Amniotic epithelial cell (primary cell): ENCODE results near the gene ANKRD65.
"Not testable (repeated sequence)": the region's sequence is repeated elsewhere in the genome, so short reads cannot be mapped to it uniquely, and the experiment has no call there.

Experiments used
- DNase-seq: peaks from one replicate; pipeline ENCODE4 v3.0.0-alpha.2; 2010; ENCODE audit warnings: low read depth

Gene ANKRD65

GRCh38 chr1:1421147-1421906 lies at the start of gene ANKRD65:
Gene ANKRD65, minus strand, starts transcription at chr1:1421276. Its CDS starts 271 bp downstream, at chr1:1421005.
- DNase-seq = no peak

DNA sequence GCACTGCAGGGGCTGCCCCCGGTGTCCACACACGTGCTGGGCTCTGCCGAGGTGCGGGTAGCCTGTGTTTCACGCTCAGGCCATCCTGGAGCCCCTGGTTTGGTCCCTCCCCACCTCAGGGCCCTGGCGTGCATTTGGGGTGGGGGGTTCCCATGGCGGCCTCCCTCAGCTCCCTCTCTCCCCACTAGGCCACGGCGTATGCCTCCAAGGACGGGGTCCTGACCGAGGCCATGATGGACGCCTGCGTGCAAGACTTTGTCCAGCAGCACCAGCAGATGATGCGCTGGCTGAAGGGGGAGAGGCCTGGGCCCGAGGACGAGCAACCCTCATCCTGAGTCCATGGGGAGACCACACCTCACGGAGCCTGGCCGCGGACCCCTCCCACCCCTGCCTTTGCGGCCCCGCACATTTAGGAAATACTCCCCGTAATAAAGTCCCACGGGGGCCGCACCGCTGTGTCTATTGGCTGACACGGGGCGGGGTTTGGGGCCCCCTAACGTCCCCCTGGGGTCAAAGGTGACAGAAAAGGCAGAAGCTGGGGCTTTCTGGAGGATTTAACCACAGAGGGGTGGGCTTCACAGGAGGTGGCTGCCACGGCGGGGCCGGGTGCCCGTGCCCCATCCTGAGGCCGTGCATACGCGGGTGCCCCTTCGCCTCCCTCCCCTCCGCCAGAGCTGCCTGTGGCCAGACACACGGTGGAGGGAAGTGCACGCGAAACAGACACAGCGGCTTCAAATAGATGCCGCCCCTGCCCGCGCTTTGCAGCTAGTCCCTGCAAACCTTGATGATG lies 47.3 kb upstream of the ANKRD65 start:
- DNase-seq = not testable (repeated sequence)

DNA sequence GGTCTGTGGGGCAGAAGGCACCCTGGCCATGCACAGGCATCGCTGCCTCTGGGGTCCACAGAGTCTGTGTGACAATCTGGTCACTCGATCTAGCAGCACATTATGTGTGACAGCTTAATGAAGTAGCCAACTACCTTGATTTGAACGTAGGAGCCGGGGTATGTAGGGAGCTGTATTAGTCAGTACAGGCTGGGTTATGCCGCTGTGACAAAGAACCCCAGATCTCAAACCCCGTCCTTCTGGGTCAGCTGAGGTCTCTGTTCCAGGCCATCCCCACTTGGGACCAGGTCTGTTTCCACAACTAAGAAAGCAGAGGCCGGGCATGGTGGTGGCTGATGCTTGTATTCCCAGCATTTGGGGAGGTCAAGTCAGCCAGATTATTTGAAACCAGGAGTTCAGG lies 42.2 kb upstream of the ANKRD65 start:
- DNase-seq = no peak

- DNase-seq = peak; percentile 13
These were observed 41.4 kb upstream of the ANKRD65 start for GRCh38 chr1:1462318-1462966.

DNA sequence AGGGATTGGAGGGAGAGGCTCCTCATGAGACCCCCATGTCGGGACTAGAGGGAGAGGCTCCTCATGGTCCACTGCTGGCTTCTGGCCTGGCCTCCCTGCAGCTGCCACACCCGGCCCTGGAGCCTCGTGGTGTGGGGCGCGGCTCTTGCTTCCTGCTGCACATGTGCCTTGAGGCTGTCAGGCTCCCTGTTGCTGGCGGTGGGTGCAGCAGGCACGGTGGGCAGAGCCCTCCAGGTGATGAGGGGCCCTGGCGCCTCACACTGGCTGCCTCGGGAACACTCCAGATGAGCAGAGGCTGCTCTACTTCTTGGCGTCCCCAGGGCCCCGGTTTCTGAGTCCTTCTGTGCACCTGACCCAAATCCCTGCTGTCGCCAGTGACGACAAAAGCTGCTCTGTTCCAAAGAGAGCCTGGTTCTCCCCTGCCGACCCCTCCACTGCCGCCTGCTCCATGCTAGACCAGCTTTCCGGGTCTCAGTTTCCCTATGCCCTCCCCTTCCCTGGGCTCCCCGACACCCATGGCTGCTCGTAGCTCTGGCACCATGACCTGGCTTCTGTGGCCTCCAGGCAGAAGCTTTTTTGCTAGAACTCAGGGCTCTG lies 40.7 kb upstream of the ANKRD65 start:
- no peak for DNase-seq

DNA sequence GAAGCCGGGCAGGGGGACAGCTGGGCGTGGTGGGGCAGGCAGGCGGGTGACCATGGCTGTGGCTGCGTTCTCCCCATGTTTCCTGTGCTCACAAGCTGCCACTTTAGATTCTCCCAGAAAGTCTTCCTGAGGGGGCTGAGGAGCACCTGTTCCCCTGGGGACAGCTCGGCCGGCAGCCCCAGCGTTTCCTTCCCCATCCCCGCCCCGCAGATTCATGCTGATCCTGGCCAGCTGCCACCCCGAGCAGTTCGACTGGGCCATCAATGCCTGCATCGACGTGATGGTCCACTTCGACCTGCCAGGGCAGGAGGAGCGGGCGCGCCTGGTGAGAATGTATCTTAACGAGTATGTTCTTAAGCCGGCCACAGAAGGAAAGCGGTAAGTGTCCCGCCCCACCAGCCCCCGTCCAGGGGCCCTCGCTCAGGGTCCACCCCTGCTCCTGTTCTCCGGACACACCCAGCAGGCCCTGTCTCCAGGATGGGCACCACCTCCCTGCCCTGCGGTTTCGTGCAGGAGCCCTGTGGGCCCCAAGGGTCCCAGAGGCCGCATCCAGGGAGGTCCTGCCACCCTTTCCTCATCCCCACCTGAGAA lies 39.6 kb upstream of the ANKRD65 start:
- DNase-seq = no peak

DNA sequence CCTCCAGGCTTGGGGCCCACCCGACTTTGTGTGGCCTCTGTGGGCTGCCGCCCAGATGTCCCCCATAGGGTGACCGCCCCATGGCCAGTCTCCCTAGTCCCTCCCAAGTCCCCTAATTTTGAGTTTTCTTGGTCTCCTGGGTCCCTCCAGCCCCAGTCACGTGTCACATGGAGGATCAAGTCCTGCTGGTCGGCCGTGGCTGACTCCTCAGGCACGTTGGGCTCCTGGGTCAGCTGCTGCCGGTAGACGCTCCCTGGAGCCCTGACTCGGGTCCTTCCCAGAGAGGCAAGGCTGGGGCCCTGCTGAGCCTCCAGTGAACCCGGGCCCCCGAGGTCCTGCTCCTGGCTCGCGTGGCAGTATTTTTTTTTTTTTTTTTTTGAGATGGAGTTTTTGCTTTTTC lies 38.6 kb upstream of the ANKRD65 start:
- not testable (repeated sequence) for DNase-seq

DNA sequence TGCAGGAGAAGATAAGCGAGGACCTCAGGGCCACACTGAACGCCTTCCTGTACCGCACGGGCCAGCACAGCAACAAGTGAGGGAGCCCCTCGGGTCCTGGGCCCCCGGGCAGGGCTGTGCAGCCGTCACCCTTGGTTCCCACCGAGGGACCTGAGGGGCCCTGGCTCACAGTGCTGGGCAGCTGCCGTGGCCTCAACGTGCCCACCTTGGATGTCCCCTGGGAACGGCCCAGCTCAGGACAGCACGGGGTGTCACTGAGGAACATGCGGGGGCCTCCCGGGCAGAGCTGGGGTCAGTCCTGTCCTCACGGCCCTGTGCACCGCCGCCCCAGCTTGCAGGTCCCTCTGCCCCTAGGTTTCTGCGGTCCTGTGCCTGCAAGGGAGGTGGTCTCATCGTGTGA lies 38.1 kb upstream of the ANKRD65 start:
- DNase-seq = not testable (repeated sequence)

- not testable (repeated sequence) for DNase-seq
These were observed 35.7 kb upstream of the ANKRD65 start for GRCh38 chr1:1456683-1457255.

DNA sequence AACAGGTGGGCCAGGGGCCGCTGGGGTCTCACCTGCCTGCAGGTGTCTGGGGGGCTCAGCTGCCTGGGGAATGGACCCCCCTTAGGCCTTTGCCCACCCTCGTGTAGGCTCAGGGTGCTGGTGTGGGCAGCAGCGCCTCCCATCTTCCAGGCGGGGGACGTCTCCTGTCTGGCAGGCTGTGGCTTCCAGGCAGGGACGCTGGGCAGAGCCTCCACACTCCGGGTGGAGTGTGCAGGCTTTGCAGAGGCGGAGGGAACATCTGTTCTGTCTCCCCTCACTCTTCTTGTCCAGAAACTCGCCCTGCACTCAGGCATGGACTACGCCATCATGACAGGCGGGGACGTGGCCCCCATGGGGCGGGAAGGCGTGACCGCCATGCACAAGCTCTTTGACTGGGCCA lies 34.9 kb upstream of the ANKRD65 start:
- not testable (repeated sequence) for DNase-seq

GRCh38 chr1:1455366-1455884 lies 34.3 kb upstream of the ANKRD65 start:
- DNase-seq = no peak

- DNase-seq = not testable (repeated sequence)
These were observed 33.4 kb upstream of the ANKRD65 start for GRCh38 chr1:1454286-1455056.

DNA sequence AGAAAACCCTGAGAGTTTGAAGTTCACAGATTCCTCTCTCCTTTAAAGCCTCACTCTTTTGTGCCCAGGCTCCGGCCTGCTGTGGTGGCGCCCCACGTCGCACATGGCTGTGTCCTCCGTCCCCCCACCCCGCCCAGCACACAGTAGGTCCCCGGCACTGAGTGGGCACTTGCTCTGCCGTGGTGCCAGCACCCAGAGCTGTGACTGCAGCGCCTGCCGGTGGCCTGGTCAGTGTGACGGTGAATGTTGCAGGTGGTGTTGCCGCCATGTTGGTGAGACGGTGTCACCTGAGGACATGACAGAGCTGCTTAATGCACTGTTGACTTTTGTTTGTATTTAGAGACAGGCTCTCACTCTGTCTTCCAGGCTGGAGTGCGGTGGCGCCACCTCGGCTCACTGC lies 31.8 kb upstream of the ANKRD65 start:
- no peak for DNase-seq

- not testable (repeated sequence) for DNase-seq
These were observed 31.3 kb upstream of the ANKRD65 start for GRCh38 chr1:1452365-1452739.

- DNase-seq = no peak
These were observed 30.8 kb upstream of the ANKRD65 start for GRCh38 chr1:1451696-1452364.

DNA sequence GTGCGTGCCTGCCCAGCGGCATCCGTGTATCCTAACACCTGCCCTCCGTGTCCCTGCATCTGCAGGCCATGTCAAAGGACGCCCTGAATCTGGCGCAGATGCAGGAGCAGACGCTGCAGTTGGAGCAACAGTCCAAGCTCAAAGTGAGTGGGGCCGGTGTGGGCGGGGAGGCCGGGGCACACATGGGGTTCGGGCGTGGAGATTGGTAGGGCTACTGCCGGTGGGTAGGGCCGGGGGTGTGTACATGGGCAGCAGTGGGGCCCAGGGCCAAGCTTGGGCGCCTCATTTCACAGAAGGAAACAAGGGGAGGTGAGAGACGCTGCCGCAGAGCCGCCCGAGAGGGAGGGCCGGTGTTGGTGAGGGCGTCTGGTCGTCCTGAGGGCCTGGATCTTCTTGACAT lies 29.5 kb upstream of the ANKRD65 start:
- DNase-seq = not testable (repeated sequence)

GRCh38 chr1:1449099-1449739 lies 28.1 kb upstream of the ANKRD65 start, which contains the start of gene ATAD3C:
Gene ATAD3C, plus strand, starts transcription at chr1:1449689. Its CDS starts 995 bp downstream, at chr1:1450684.
- no peak for DNase-seq

DNA sequence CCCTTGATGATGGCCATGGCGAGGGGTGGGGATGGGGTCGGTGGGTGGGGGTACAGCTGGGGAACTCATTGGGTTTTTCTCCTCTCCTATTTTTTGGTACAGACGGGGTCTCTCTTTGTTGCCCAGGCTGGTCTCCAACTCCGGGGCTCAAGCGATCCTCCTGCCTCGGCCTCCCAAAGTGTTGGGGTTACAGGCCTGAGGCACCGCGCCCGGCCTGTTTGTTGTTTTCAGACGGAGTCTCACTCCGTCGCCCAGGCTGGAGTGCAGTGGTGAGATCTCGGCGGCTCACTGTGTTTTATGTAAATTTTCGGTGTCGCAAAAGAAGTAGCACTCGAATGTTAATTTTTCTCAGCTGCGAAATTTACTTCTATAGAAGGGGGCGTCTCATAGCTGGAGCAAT lies 25.6 kb upstream of the ANKRD65 start:
- not testable (repeated sequence) for DNase-seq

DNA sequence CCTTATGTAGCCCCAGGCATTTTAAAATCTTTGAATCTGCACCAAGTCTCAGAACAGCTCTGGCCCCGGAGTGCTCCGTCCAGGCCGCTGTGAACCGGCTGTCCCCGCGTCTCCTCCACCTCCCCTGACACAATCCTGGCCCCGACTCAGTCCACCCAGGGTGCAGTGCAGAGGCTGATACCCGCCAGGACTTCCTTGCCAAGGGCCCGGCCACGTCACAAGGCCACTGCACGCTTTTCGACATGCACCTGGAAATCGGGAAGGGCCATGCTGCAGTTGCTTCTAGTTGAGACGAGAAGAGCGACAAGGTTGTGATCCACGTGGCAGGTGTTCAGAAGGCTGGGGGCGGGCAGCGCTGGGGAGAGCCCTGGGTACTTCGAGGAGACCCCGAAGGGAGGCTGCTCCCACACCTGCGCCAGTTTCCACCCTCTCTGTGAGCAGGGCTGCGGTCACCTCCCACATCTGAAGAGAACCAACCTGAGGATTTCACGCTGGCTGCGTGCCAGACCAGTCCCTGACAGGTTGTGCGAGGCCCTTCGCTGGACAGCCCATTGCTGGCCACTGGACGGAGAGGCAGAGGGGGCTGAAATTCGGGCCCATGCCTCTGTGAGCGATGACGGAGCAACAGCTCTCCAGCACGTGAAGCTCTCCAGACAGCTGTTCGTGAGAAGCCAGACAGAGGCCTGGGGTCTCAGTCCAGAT lies 21.1 kb upstream of the ANKRD65 start:
- DNase-seq = no peak
